TTC549 (cell line): ENCODE data around the gene FEN1.

Source experiments
- FAIRE-seq: peaks from 2 replicates; lab custom pipeline; 2012; peaks lifted over from hg19 to GRCh38; lab: Jason Lieb, UNC

The FEN1 gene

GRCh38 chr11:61792310-61793082, at the start of gene FEN1, which contains the start of gene TMEM258:
Gene FEN1 (plus strand): TSS chr11:61792911. CDS start chr11:61795362, 2,451 bp downstream.
Gene TMEM258 (minus strand): TSS chr11:61792599. CDS start chr11:61792558, 41 bp downstream.
- no peak for FAIRE-seq

- no peak for FAIRE-seq
Measured at GRCh38 chr11:61743486-61744095, 49.1 kb upstream of the FEN1 start.

- no peak for FAIRE-seq
Measured at GRCh38 chr11:61744181-61744580, 48.5 kb upstream of the FEN1 start.

- FAIRE-seq, result no peak
Measured at GRCh38 chr11:61744609-61745156, 48.0 kb upstream of the FEN1 start.

- no peak for FAIRE-seq
Measured at GRCh38 chr11:61745781-61746441, 46.8 kb upstream of the FEN1 start.

- no peak for FAIRE-seq
Measured at GRCh38 chr11:61746442-61747191, 46.1 kb upstream of the FEN1 start.

- FAIRE-seq, result no peak
Measured at GRCh38 chr11:61747192-61747966, 45.3 kb upstream of the FEN1 start.

GRCh38 chr11:61747967-61748285, 44.8 kb upstream of the FEN1 start:
- no peak for FAIRE-seq

- no peak for FAIRE-seq
Measured at GRCh38 chr11:61749591-61750217, 43.0 kb upstream of the FEN1 start.

GRCh38 chr11:61750631-61751273, 42.0 kb upstream of the FEN1 start:
- no peak for FAIRE-seq

GRCh38 chr11:61751384-61751783, 41.3 kb upstream of the FEN1 start:
- no peak for FAIRE-seq

- no peak for FAIRE-seq
Measured at GRCh38 chr11:61752117-61752924, 40.4 kb upstream of the FEN1 start, which contains the start of gene MYRF. Gene MYRF (plus strand): TSS chr11:61752636. CDS start chr11:61752745, 109 bp downstream.

GRCh38 chr11:61752925-61753521, 39.7 kb upstream of the FEN1 start:
- FAIRE-seq, result no peak

GRCh38 chr11:61753672-61754071, 39.0 kb upstream of the FEN1 start:
- no peak for FAIRE-seq

- no peak for FAIRE-seq
Measured at GRCh38 chr11:61754534-61755482, 37.9 kb upstream of the FEN1 start.

GRCh38 chr11:61756147-61756451, 36.6 kb upstream of the FEN1 start:
- no peak for FAIRE-seq

- FAIRE-seq, result no peak
Measured at GRCh38 chr11:61756452-61757212, 36.1 kb upstream of the FEN1 start.
